ENCODE results near the gene TAS2R41.

TAS2R41 gene

DNA sequence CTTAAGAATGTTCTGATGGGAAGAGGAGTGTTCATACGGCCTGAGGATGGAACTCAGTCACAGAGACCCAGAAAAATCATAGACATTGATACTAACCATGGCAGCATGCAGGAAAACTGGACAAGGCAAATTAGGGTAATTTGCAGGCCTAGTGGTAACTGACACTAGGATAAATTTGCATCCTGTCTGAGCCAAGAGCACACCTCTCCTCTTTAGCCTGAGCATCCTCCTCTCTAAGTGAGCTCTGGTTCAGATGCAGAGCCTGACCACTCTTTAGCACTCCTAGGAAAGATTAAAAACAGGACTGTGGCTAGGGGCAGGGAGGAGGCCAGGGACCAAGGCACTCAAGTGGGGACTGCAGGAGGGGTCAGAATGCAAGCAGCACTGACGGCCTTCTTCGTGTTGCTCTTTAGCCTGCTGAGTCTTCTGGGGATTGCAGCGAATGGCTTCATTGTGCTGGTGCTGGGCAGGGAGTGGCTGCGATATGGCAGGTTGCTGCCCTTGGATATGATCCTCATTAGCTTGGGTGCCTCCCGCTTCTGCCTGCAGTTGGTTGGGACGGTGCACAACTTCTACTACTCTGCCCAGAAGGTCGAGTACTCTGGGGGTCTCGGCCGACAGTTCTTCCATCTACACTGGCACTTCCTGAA, at the start of gene TAS2R41:
TAS2R41 (plus strand) TSS at position 373 of the 650 bp plus-strand sequence; CDS start at position 373, 0 bp downstream.
- CTCF ChIA-PET = no interaction called here
- no peak for DNase-seq
- Mint-ChIP-seq H3K4me3 (no peak within 1 kb of the TSS), H3K36me3 (no peaks in the 10 kb centered on the region), H3K4me1 (peaks cover 5% of the 10 kb centered on the region), H3K27me3 (peaks cover 4% of the 10 kb centered on the region), H3K27ac (no peak within 1 kb of the TSS), H3K9me3 (no peaks in the 10 kb centered on the region)

- CTCF ChIA-PET = no interaction called here
- no peak for DNase-seq
- no peak overlapping the region for H3K4me3 Mint-ChIP-seq
- no peaks in the 10 kb centered on the region for H3K9me3 Mint-ChIP-seq
- peaks cover 5% of the 10 kb centered on the region for H3K27me3 Mint-ChIP-seq
- no peaks in the 10 kb centered on the region for H3K36me3 Mint-ChIP-seq
- H3K4me1 Mint-ChIP-seq = peaks cover 10% of the 10 kb centered on the region
- H3K27ac Mint-ChIP-seq = no peak overlapping the region
Measured at GRCh38 chr7:143429770-143430698, 47.6 kb upstream of the TAS2R41 start.

DNA sequence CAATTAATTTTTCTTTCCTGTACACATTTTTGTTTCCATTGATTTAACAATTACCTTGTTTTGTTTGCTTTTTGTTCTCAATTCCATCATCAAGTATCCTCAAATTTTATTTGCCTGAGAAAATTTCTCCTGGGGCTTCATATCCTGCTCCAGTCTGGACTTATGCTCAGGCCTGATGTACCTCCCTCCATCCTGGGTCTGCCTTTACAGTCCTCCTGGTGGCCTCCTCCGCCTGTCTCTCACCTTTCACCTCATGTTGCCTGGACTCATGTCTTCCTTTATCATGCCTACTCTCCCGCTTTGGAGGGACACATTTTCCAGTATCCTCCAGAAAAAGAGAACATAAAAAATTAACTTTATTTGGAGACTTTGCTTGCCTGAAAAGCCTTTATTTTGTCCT, 46.6 kb upstream of the TAS2R41 start:
- Mint-ChIP-seq H3K4me3 (no peak overlapping the region), H3K9me3 (no peaks in the 10 kb centered on the region), H3K27me3 (peaks cover 5% of the 10 kb centered on the region), H3K36me3 (no peaks in the 10 kb centered on the region), H3K4me1 (peaks cover 9% of the 10 kb centered on the region), H3K27ac (no peak overlapping the region)
- no peak for DNase-seq
- CTCF ChIA-PET = no interaction called here

- H3K27me3 Mint-ChIP-seq = peaks cover 5% of the 10 kb centered on the region
- H3K4me3 Mint-ChIP-seq = no peak overlapping the region
- no peak overlapping the region for H3K27ac Mint-ChIP-seq
- no peaks in the 10 kb centered on the region for H3K9me3 Mint-ChIP-seq
- CTCF ChIA-PET = interaction anchor here (0.6 to 1.0 kb wide), 2 partner anchors 35 to 193 kb away, joined by 3 read pairs; no protein-coding TSS in a partner anchor
- no peak for DNase-seq
- no peaks in the 10 kb centered on the region for H3K36me3 Mint-ChIP-seq
- peaks cover 14% of the 10 kb centered on the region for H3K4me1 Mint-ChIP-seq
Measured at GRCh38 chr7:143433759-143434158, 43.9 kb upstream of the TAS2R41 start.

DNA sequence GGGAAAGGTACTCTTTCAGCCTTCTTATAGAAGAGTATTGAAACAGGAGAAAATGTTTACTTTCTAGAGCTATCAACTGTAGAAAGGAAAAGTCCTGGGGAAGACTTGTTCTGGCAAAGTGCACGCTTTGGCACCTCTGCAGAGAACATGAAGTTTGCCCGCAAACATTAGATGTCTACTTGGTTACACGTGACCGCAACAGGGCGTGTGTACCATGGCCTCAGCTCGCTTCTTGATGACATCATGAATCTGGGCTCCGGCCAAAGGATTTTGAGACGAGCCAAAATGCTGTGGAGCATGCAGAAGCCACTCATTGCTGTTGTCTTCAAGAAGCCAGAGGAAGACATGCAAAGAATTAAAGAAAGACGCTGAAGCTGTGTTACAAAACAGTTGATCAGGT, 43.0 kb upstream of the TAS2R41 start:
- no peaks in the 10 kb centered on the region for H3K36me3 Mint-ChIP-seq
- DNase-seq = no peak
- H3K4me1 Mint-ChIP-seq = peaks cover 14% of the 10 kb centered on the region
- no peak overlapping the region for H3K4me3 Mint-ChIP-seq
- CTCF ChIA-PET = interaction anchor here (1.0 to 1.1 kb wide), 2 partner anchors 135 to 194 kb away, joined by 3 read pairs; no protein-coding TSS in a partner anchor
- H3K27me3 Mint-ChIP-seq = peaks cover 5% of the 10 kb centered on the region
- H3K27ac Mint-ChIP-seq = no peak overlapping the region
- H3K9me3 Mint-ChIP-seq = no peaks in the 10 kb centered on the region

DNA sequence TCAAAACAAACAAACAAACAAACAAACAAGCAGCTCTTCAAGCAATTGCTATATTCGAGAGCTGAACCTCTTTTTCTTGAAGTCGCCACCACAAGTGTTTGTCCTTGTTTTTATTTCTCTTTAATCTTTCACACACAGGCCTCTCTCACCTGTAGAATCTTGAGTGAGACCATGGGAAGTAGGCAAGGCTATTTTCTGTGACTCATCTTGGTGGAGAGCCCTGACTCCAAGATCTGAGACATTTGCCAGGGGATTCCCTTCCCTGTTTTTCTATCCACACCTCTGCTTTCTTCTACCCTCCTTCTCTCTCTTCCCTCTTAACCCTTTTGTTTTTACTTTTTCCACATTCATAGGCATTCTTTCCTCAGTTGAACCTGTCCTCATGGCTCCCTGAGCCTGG, 42.4 kb upstream of the TAS2R41 start:
- no peaks in the 10 kb centered on the region for H3K9me3 Mint-ChIP-seq

GRCh38 chr7:143436325-143436946, 41.2 kb upstream of the TAS2R41 start:
- CTCF ChIA-PET = interaction anchor here (0.7 to 0.9 kb wide), 2 partner anchors 20 to 706 kb away, joined by 3 read pairs; no protein-coding TSS in a partner anchor
- Mint-ChIP-seq H3K27me3 (no peaks in the 10 kb centered on the region), H3K4me3 (no peak overlapping the region), H3K9me3 (no peaks in the 10 kb centered on the region), H3K36me3 (no peaks in the 10 kb centered on the region), H3K27ac (no peak overlapping the region), H3K4me1 (peaks cover 14% of the 10 kb centered on the region)
- DNase-seq = no peak

More for the DNA sequence above, 42.4 kb upstream of the TAS2R41 start:
- DNase-seq = no peak
- Mint-ChIP-seq H3K4me1 (peaks cover 14% of the 10 kb centered on the region), H3K4me3 (no peak overlapping the region), H3K27ac (no peak overlapping the region), H3K27me3 (no peaks in the 10 kb centered on the region), H3K36me3 (no peaks in the 10 kb centered on the region)
- CTCF ChIA-PET = interaction anchor here (1.1 kb wide), 1 partner anchor 136 kb away, joined by 3 read pairs; no protein-coding TSS in a partner anchor

- Mint-ChIP-seq H3K27me3 (no peaks in the 10 kb centered on the region), H3K27ac (peak overlapping the region; percentile 57), H3K4me1 (peaks cover 14% of the 10 kb centered on the region), H3K36me3 (no peaks in the 10 kb centered on the region), H3K4me3 (no peak overlapping the region), H3K9me3 (no peaks in the 10 kb centered on the region)
- CTCF ChIA-PET = interaction anchor here (0.9 kb wide), 1 partner anchor 23 kb away, joined by 3 read pairs; no protein-coding TSS in a partner anchor
- no peak for DNase-seq
Measured at GRCh38 chr7:143437578-143437977, 40.1 kb upstream of the TAS2R41 start.

GRCh38 chr7:143439866-143440265, 37.8 kb upstream of the TAS2R41 start:
- DNase-seq = no peak
- H3K27ac Mint-ChIP-seq = no peak overlapping the region
- CTCF ChIA-PET = no interaction called here
- peaks cover 14% of the 10 kb centered on the region for H3K4me1 Mint-ChIP-seq
- H3K9me3 Mint-ChIP-seq = no peaks in the 10 kb centered on the region
- no peak overlapping the region for H3K4me3 Mint-ChIP-seq
- no peaks in the 10 kb centered on the region for H3K27me3 Mint-ChIP-seq
- H3K36me3 Mint-ChIP-seq = no peaks in the 10 kb centered on the region

GRCh38 chr7:143443153-143443552, 34.5 kb upstream of the TAS2R41 start, which contains the start of gene TAS2R60:
TAS2R60 (plus strand) TSS chr7:143443453; CDS start chr7:143443453, 0 bp downstream.
- no peak for DNase-seq
- H3K4me3 Mint-ChIP-seq = no peak within 1 kb of the TSS
- H3K27me3 Mint-ChIP-seq = no peaks in the 10 kb centered on the region
- CTCF ChIA-PET = interaction anchor here (0.5 kb wide), 1 partner anchor 1129 kb away, joined by 4 read pairs; no protein-coding TSS in a partner anchor
- no peaks in the 10 kb centered on the region for H3K9me3 Mint-ChIP-seq
- H3K36me3 Mint-ChIP-seq = no peaks in the 10 kb centered on the region
- H3K4me1 Mint-ChIP-seq = peaks cover 3% of the 10 kb centered on the region
- H3K27ac Mint-ChIP-seq = no peak within 1 kb of the TSS

DNA sequence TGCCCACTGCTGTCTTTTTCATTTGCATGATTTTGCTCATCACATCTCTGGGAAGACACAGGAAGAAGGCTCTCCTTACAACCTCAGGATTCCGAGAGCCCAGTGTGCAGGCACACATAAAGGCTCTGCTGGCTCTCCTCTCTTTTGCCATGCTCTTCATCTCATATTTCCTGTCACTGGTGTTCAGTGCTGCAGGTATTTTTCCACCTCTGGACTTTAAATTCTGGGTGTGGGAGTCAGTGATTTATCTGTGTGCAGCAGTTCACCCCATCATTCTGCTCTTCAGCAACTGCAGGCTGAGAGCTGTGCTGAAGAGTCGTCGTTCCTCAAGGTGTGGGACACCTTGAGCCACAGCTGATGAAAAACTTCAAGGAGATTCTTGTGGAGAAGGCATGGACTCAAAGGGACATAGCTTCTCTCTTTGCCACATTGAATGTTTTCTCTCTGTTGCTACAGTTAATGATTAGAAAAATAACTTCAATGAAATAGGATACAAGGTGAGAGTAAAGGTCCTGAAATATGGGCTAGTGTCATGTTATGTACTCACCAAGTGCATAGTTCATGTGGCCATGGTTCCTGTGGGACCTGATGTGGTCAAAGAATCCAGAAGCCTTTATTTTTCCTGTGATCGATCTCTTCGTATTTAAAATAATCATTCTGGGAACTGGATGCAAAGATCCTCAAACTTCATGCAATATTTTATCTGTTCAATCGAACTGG, 33.5 kb upstream of the TAS2R41 start:
- CTCF ChIA-PET = no interaction called here
- Mint-ChIP-seq H3K4me1 (no peaks in the 10 kb centered on the region), H3K9me3 (no peaks in the 10 kb centered on the region), H3K27ac (no peak overlapping the region), H3K4me3 (no peak overlapping the region), H3K36me3 (no peaks in the 10 kb centered on the region), H3K27me3 (no peaks in the 10 kb centered on the region)
- no peak for DNase-seq

GRCh38 chr7:143444785-143445184, 32.9 kb upstream of the TAS2R41 start:
- no peaks in the 10 kb centered on the region for H3K36me3 Mint-ChIP-seq
- H3K4me3 Mint-ChIP-seq = no peak overlapping the region
- H3K9me3 Mint-ChIP-seq = no peaks in the 10 kb centered on the region
- CTCF ChIA-PET = no interaction called here
- H3K27me3 Mint-ChIP-seq = no peaks in the 10 kb centered on the region
- no peak for DNase-seq
- no peak overlapping the region for H3K27ac Mint-ChIP-seq
- no peaks in the 10 kb centered on the region for H3K4me1 Mint-ChIP-seq

- Mint-ChIP-seq H3K4me3 (no peak overlapping the region), H3K9me3 (no peaks in the 10 kb centered on the region), H3K27ac (no peak overlapping the region), H3K36me3 (no peaks in the 10 kb centered on the region), H3K27me3 (no peaks in the 10 kb centered on the region), H3K4me1 (no peaks in the 10 kb centered on the region)
- CTCF ChIA-PET = no interaction called here
- DNase-seq = no peak
Measured at GRCh38 chr7:143447466-143447865, 30.2 kb upstream of the TAS2R41 start.

DNA sequence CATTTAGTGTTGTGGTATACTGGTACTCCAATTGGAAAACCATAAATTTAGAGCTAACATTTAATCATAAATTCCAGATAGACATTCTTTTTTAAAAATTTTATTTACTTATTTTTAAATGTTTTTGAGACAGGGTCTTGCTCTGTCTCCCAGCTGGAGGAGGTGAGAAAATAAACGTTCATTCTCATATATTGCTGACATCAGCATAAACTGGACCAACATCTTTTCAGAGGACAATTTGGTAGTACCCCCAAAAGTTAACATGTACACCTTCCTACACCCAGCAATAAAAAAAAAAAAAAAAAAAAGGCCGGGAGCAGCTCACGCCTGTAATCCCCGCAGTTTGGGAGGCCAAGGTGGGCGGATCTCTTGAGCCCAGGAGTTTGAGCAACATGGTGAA, 29.2 kb upstream of the TAS2R41 start:
- no peaks in the 10 kb centered on the region for H3K27me3 Mint-ChIP-seq
- DNase-seq = no peak
- CTCF ChIA-PET = no interaction called here
- H3K9me3 Mint-ChIP-seq = no peaks in the 10 kb centered on the region
- H3K4me3 Mint-ChIP-seq = no peak overlapping the region
- H3K4me1 Mint-ChIP-seq = no peaks in the 10 kb centered on the region
- no peaks in the 10 kb centered on the region for H3K36me3 Mint-ChIP-seq
- no peak overlapping the region for H3K27ac Mint-ChIP-seq

All from activated naive CD4-positive, alpha-beta T cell treated with anti-CD3 and anti-CD28 coated beads, Interleukin-2, amount 10 ng/mL, durations not matched to agents 7 days and 5 days (primary cell).